PC-9 (cell line): ENCODE data around the gene OXSM.

Experiments used
- CTCF ChIP-seq: fragments of 200-600 bp; sonication (generic); conservative IDR thresholded peaks from 2 replicates; pipeline ENCODE4 v1.6.1; 2017; ENCODE audit warnings: mixed run types, antibody characterized with exemption, mild to moderate bottlenecking, moderate library complexity
- EZH2 ChIP-seq: fragments of 200-600 bp; sonication (generic); IDR thresholded peaks from 2 replicates; pipeline ENCODE4 v1.8.0; 2017; ENCODE audit warnings: antibody characterized with exemption, low read depth

- TF ChIP-seq CTCF (no peak), EZH2 (no peak)
These were observed 11.9 kb downstream of the OXSM start for GRCh38 chr3:25801786-25802185.
